GM19023 (cell line): ENCODE measurements around the gene YARS2.

Experiments
- ATAC-seq: cut with Tn5 transposase; IDR thresholded peaks from one replicate; pipeline ENCODE4 v1.9.1; 2021; ENCODE audit warnings: mild to moderate bottlenecking, moderate library complexity; ENCODE audit not compliant: unreplicated experiment

The YARS2 gene

DNA sequence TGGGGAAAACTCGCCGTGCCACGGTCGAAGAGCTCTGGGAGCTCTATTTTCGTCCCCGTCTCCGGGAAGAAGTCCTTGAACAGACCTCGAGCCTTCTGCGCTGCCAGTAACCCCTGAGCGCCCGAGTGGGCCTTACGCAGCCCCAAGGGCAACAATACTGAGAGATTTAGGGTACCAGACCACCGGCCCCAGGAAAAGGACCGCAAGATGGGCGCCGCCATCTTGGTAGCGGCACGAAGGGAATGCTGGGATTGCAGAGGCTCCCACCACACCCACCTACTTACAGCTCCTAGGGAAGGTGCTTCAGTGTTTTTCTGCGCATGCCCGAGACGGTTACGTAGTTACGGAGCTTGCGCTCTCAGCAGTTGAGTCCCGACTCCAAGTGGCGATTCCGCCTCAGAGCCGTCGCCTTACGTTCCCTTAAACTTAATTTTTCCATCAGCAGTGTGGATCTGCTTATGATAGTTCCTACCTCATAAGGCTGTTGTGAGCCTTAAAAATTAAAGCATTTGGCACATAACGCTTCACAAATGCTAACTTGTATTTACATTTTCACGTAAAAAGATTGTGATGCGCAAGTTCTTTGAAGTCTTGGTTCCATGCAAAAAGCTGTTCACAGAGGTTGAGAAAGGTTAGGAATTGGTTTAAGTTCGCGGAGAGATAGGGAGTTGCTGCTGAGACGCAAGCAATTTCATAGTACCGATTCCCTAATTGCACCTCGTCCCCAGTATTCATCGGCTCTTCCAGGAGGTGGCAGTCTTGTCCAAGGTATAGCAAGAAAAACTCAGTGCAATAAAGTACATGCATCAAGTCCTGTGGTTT lies at the start of gene YARS2:
Gene YARS2, minus strand, starts transcription at position 244 of the 822 bp plus-strand sequence. Its CDS starts 23 bp downstream, at position 221.
- ATAC-seq: peak; percentile 90

GRCh38 chr12:32804301-32804700 lies 48.6 kb upstream of the YARS2 start:
- no peak for ATAC-seq

DNA sequence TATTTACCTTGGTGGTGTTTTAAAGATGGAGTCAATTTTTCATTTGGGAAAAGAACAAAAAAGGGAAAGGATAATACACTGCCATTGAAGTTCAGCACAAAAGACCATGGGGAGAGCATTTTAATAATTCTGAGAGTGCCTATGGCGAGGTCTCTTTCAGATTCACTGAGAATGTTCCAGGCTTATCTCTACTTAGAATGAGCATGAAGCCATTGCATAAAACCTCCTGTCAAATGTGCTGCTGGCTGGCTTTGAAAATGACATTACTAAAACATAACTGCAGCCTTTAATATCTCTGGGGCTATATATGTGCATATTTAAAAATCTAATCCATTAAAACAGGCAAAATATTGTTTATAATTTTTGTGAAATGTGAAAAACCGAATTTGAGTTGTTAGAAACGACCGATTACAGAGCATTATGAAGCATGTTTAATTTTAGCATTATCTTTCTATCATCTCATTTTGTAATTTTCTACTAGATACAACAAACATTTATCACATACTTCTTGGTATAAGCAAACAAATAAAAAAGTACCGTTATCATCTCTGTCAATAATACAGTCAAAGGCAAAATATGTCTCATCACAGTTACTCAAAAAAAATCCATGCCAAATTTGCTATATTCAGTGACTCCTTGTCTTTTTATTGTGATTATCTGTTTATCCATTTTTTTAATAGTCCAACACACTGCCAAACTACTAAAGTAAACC lies 45.7 kb upstream of the YARS2 start:
- ATAC-seq: no peak

GRCh38 chr12:32794281-32794680 lies 38.6 kb upstream of the YARS2 start:
- no peak for ATAC-seq

DNA sequence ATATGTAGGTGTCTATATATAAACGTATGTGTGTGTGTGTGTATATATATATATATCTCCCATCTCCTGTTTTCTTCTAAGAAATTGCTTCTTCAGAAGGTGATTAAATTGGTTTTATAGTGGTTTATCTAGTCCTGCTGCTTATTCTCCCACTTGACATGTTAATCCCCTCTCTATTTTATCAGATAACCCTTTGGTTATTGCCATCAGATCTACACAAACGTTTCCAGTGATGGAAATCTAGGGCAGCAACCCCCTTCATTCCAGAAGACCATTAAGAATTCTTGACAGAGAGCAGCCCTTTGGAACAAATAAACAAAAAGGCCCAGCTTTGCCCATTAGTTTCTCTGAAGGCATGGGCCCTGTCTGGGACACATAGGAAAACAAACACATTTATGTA lies 34.2 kb upstream of the YARS2 start:
- ATAC-seq: no peak

DNA sequence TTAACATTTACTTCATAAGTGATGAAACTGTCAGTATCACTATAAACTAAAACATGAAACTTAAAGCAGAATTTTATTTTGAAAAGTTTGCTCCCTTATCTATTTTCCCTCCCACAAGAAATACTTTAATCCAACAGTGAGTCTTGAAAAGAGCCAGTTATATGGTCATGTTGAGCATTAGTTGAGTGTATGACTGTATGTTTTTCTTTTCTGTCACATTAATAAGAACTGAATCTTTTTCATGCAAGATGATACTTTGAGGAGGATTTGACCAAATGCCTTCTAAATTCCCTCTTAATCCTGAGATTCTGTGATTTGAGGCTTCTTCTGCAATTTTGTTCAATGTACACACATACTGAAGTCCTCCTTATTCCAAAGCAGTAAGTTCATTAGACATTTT lies 33.7 kb upstream of the YARS2 start:
- ATAC-seq: no peak

DNA sequence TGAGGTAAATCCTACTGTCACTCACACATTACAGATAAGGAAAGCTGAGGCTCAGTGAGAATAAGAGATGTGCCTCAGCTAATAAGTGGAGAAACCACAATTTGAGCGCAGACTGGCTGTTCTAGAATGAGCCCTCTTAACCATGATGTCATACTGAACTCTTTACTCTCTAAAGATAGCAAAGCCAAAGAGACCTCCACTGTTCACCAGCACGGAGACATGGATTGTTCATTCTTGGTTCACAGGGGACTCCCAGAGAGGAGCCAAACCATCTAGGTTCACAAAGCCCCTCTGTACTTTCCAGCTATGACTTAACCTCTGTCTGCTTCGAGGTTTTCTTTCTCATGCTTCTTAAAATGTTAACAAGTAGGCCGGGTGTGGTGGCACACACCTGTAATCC lies 32.7 kb upstream of the YARS2 start:
- no peak for ATAC-seq

DNA sequence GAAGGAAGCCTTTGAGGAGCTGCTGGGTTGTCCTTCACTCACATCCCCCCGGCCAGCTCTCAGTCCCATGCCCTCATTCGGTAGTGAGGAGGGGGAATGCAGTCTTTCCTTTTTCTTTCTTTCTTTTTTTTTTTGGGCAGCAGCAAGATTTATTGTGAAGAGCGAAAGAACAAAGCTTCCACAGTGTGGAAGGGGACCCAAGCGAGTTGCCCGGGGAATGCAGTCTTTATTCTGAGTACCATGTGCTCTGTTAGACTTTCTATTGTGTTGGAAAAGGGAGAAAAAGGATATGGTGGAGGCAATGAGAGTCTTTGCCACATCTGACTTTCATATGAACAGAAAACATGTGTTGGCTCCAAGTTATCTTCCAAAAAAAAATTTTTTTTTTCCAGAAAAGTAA lies 29.9 kb upstream of the YARS2 start:
- no peak for ATAC-seq

DNA sequence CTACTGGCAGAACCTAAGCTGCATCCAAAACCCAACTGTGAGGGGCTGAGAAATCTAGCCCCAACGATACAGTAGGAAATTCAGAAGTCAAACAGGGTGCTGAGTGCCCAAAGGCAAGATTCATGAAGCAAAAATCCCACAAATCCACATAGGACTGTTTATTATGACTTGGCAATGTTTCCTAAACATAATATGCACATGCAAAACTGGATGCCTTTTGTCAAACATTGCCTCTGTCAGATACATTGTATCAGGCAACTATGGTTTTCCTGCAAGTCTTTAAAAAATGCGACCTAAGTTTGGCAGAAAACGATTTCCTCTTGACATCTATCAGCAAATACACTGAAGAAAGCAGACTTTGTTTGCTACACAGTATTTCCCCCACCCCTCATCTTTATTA lies 27.3 kb upstream of the YARS2 start:
- ATAC-seq: no peak

DNA sequence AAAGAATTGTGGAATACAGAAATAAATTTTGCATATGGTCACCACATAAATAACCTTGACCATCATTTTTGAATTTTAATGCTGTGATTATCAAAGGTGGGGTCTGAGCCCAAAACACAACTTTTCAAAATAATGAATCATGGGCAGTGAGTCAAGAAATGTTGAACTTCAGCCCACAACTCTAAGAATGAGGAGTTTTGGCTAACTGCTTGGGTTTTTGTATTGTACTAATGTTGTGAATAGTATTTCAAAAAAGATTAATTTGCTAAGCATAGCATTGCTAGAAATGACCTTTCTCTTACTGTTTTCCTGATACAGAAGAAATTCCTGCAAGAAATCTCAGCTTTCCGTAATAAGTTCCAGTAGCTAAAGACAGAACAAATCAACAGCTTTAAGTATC lies 24.4 kb upstream of the YARS2 start:
- ATAC-seq: no peak

DNA sequence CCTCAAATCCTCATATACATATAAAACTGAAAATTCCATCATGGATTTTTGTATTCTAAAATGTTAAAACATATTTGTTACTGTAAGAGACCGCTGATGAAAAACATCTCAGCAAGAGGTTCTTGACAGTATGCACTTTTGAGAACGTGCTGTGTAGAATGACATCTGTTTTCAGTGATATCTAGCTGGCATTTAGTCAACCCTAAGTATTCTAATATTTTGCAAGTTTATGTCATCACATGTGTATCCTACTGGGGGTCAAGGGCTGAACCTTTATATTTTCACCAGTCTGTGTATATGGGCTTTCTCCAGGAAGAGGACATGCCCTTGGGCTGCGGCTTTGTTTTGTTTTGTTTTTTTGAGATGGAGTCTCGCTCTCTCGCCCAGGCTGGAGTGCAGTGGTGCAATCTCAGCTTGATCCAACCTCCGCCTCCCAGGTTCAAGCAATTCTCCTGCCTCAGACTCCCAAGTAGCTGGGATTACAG lies 22.0 kb upstream of the YARS2 start:
- no peak for ATAC-seq

GRCh38 chr12:32777159-32777558 lies 21.5 kb upstream of the YARS2 start:
- ATAC-seq: peak; percentile 69

- no peak for ATAC-seq
Observed at GRCh38 chr12:32776258-32776657, 20.6 kb upstream of the YARS2 start.

DNA sequence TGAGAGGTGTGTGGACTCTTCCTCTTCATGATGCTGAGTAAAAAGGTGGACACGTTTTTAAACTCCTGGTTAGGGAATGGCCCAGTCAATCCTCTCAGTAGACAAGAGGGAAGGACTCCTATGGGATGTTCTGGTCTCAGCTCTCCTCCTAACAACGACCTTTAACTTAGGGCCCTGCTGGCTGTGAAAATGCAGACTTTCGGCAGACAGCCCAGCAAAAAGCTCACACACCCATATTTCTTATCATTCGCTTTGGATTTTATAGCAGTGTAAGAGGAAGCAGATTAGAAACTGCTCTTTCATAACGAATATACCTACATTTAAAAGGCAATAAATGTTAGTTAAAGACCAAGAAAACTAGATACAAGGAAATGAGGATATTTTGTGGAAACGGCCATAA lies 18.0 kb upstream of the YARS2 start:
- ATAC-seq: no peak

- no peak for ATAC-seq
Observed at GRCh38 chr12:32770141-32770540, 14.4 kb upstream of the YARS2 start.

DNA sequence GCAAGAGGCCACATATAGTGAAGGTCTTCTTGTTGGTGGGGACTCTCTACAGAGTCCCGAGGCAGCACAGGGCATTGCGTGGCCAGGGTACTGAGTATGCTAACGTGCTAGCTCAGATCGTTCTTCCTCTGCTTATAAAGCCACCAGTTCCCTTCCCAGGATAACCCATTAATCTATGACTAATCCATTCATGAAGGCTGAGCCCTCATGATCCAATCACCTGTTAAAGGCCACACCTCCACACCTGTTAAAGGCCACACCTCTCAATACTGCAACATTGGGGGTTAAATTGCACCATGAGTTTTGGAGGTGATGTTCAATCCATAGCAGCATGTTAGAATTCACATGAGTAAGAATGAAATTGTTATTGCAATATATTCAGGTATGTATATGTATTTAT lies 12.8 kb upstream of the YARS2 start:
- no peak for ATAC-seq

GRCh38 chr12:32765906-32766305 lies 10.2 kb upstream of the YARS2 start:
- no peak for ATAC-seq

DNA sequence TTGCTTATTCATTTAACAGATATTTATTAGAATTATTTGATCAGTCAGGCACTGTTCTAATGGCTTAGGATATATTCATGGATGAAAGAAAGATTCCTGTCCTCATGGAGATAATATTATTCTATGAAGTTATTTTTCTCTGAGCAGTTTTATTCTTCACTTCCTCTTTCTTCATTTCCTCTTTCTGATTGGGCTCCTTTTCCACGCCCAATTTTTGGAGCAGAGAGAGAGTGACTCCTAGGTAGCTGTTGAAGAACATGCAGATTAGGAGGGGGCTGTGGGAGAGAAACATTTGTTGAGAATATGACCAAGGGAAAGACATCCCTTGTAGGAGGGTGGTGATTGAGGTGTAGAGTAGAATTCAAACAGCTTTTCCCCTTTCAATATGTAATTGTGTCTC lies 6.0 kb upstream of the YARS2 start:
- ATAC-seq: no peak

GRCh38 chr12:32757157-32757556 lies 1.5 kb upstream of the YARS2 start:
- no peak for ATAC-seq

GRCh38 chr12:32756476-32757066 lies 874 bp upstream of the YARS2 start:
- no peak for ATAC-seq

DNA sequence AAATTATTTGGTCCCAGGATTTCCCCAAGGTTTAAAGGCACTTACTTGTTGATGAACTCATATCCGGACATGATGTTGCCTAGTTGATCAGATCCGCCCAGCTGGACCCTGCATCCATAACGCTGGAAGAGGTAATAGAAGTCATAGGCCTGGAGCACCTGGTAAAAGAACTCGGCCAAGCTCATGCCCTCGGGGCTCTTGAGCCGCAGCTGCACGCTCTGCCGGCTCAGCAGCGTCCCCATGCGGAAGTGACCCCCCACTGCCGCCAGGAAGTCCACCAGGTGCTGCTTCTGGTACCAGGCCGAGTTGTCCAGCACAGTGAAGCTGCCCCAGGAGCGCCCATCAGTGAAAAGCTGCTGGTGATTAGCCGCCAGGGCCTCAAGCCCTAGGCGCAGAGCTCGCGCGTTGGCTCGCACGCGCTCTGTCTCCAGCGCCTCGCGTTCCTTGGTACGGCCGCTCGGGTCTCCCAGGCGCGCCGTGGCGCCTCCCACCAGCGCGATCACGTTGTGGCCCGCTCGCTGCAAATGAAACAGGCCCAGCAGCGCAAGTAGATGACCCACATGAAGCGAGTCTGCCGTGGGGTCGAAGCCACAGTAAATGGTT lies 545 bp downstream of the YARS2 start:
- peak; percentile 71 for ATAC-seq
